Glutamatergic neuron (in vitro differentiated cells): ENCODE data around the gene PRKAR1B. TPM values are rescaled to one million over a fixed set of nuclear protein-coding genes. Genes with fewer than 3 reads are reported as not detected.

Source experiments
- DNase-seq: peaks from one replicate; pipeline ENCODE4 v3.0.0; 2022
- H3K27ac Mint-ChIP-seq: one replicate; pipeline ENCODE4 v1.8.0; 2020; ENCODE audit warnings: mild to moderate bottlenecking, mixed read lengths, inconsistent platforms; ENCODE audit not compliant: unreplicated experiment
- H3K27me3 Mint-ChIP-seq: one replicate; pipeline ENCODE4 v1.8.0; 2020; ENCODE audit warnings: mild to moderate bottlenecking, moderate library complexity, mixed read lengths, inconsistent platforms; ENCODE audit not compliant: unreplicated experiment
- H3K36me3 Mint-ChIP-seq: one replicate; pipeline ENCODE4 v1.8.0; 2020; ENCODE audit warnings: mild to moderate bottlenecking, mixed read lengths, inconsistent platforms; ENCODE audit not compliant: unreplicated experiment
- H3K4me1 Mint-ChIP-seq: one replicate; pipeline ENCODE4 v1.8.0; 2020; ENCODE audit warnings: mild to moderate bottlenecking, low read depth, mixed read lengths, inconsistent platforms; ENCODE audit not compliant: unreplicated experiment
- H3K4me3 Mint-ChIP-seq: one replicate; pipeline ENCODE4 v1.8.0; 2020; ENCODE audit warnings: mild to moderate bottlenecking, mixed read lengths, inconsistent platforms; ENCODE audit not compliant: unreplicated experiment
- H3K9me3 Mint-ChIP-seq: one replicate; pipeline ENCODE4 v1.8.0; 2020; ENCODE audit warnings: mild to moderate bottlenecking, moderate library complexity, mixed read lengths, inconsistent platforms; ENCODE audit not compliant: unreplicated experiment
- total RNA-seq: library from RNA; stranded (reverse); fragmentation: NEBNext Ultra II Directional; extraction: Animal tissue kit (Norgen Biotek cat#: 25700); gene quantifications from one replicate; pipeline ENCODE4 v1.2.1, GENCODE V29; 2021; ENCODE audit not compliant: unreplicated experiment
- TF ChIP-seq, protein P1 (sequence below): fragments of 200-600 bp; sonication (generic); IDR thresholded peaks from one replicate; pipeline ENCODE4 v1.5.0; 2021; ENCODE audit not compliant: partially characterized antibody, unreplicated experiment

PRKAR1B gene
- total RNA-seq, 1 donor from 2014 or later: 12.8 TPM

- TF ChIP-seq, protein P1, sequence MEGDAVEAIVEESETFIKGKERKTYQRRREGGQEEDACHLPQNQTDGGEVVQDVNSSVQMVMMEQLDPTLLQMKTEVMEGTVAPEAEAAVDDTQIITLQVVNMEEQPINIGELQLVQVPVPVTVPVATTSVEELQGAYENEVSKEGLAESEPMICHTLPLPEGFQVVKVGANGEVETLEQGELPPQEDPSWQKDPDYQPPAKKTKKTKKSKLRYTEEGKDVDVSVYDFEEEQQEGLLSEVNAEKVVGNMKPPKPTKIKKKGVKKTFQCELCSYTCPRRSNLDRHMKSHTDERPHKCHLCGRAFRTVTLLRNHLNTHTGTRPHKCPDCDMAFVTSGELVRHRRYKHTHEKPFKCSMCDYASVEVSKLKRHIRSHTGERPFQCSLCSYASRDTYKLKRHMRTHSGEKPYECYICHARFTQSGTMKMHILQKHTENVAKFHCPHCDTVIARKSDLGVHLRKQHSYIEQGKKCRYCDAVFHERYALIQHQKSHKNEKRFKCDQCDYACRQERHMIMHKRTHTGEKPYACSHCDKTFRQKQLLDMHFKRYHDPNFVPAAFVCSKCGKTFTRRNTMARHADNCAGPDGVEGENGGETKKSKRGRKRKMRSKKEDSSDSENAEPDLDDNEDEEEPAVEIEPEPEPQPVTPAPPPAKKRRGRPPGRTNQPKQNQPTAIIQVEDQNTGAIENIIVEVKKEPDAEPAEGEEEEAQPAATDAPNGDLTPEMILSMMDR: no peak
- no peak overlapping the region for H3K4me3 Mint-ChIP-seq
- H3K27me3 Mint-ChIP-seq: no peaks in the 10 kb centered on the region
- DNase-seq: no peak
- peaks cover 6% of the 10 kb centered on the region for H3K9me3 Mint-ChIP-seq
- no peaks in the 10 kb centered on the region for H3K36me3 Mint-ChIP-seq
- no peak overlapping the region for H3K27ac Mint-ChIP-seq
- peaks cover 4% of the 10 kb centered on the region for H3K4me1 Mint-ChIP-seq
These were observed 220.7 kb downstream of the PRKAR1B start for GRCh38 chr7:506391-506831.

- TF ChIP-seq, protein P1: no peak
- Mint-ChIP-seq H3K9me3 (peaks cover 6% of the 10 kb centered on the region), H3K36me3 (no peaks in the 10 kb centered on the region), H3K27me3 (no peaks in the 10 kb centered on the region), H3K27ac (no peak overlapping the region), H3K4me1 (peaks cover 4% of the 10 kb centered on the region), H3K4me3 (no peak overlapping the region)
- peak; percentile 6 for DNase-seq
These were observed 221.9 kb downstream of the PRKAR1B start for GRCh38 chr7:505171-505570.

- peak; percentile 15 for DNase-seq
- Mint-ChIP-seq H3K27me3 (no peaks in the 10 kb centered on the region), H3K9me3 (peaks cover 6% of the 10 kb centered on the region), H3K4me3 (no peak overlapping the region), H3K36me3 (no peaks in the 10 kb centered on the region), H3K4me1 (peaks cover 4% of the 10 kb centered on the region), H3K27ac (no peak overlapping the region)
- TF ChIP-seq, protein P1: no peak
These were observed 222.6 kb downstream of the PRKAR1B start for GRCh38 chr7:504221-505111.

- peak overlapping the region; percentile 38 for H3K27ac Mint-ChIP-seq
- peaks cover 6% of the 10 kb centered on the region for H3K9me3 Mint-ChIP-seq
- H3K4me1 Mint-ChIP-seq: peaks cover 4% of the 10 kb centered on the region
- H3K36me3 Mint-ChIP-seq: no peaks in the 10 kb centered on the region
- H3K27me3 Mint-ChIP-seq: no peaks in the 10 kb centered on the region
- peak; percentile 17 for DNase-seq
- TF ChIP-seq, protein P1: no peak
- no peak overlapping the region for H3K4me3 Mint-ChIP-seq
These were observed 223.4 kb downstream of the PRKAR1B start for GRCh38 chr7:503575-504111.

DNA sequence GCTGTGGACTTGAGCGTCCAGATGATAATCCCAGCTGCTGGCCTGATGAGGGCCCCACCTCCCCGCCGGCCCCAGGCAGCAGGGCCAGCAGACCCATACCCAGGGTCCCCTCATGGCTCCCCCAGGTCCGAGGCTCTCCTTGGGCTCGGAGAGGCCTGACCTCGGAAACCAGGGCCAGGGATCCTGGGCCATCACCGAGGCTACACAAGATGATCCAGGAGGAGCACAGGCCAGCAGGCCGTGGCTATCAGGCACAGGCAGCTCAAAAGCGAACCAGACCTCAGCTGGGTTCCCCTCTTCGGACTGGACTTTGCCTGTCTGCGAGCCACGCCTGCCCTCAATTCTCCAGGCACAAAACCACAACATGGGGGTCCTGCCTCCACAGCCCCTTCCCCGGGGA lies 224.8 kb downstream of the PRKAR1B start:
- DNase-seq: peak; percentile 8
- Mint-ChIP-seq H3K4me1 (peaks cover 4% of the 10 kb centered on the region), H3K27ac (no peak overlapping the region), H3K36me3 (no peaks in the 10 kb centered on the region), H3K9me3 (peaks cover 6% of the 10 kb centered on the region), H3K27me3 (peaks cover 2% of the 10 kb centered on the region), H3K4me3 (no peak overlapping the region)
- TF ChIP-seq, protein P1: no peak
